Measurements from ENCODE around the gene ATP11A.

DNA sequence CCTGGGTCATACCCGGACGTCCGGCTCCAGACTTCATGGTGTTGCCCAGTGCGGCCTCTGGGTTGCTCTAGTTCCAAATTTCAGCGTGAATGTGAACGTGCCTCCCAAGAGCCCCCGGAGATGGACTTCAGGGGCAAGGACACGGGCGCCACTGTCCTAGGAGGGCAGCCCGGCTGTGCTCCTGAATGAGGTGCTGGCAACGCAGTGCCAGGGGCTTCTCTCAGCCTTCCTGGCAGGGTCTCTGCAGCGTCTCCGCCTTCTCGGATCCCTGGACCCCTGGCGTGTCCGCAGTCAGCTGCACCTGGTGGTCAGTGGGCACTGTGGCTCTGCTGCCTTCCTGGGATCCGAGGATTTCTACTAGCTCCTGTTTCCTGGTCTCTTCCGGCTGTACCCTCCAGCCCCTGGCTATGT is 177.5 kb downstream of the ATP11A start:
- TF ChIP-seq RFX1 (IDR thresholded peaks at IDR 0.05) (no peak), ZSCAN32 (CRISPR knock-in tag; IDR thresholded peaks at IDR 0.05) (no peak), JUN (IDR thresholded peaks at IDR 0.05; ENCODE audit: borderline replicate concordance, low read depth, low read length) (no peak), JUN (CRISPR knock-in tag; IDR thresholded peaks at IDR 0.05; ENCODE audit: borderline replicate concordance) (no peak), KLF13 (tag; IDR thresholded peaks at IDR 0.05; ENCODE audit: borderline replicate concordance, low read depth) (no peak), FOXA1 (IDR thresholded peaks at IDR 0.05; ENCODE audit: borderline replicate concordance) (no peak), PRPF4 (IDR thresholded peaks at IDR 0.05; ENCODE audit: insufficient read depth, low read depth, low read length, poor library complexity, severe bottlenecking) (no peak), TSHZ1 (CRISPR knock-in tag; IDR thresholded peaks at IDR 0.05) (no peak)
- TF ChIP-seq, protein P1, sequence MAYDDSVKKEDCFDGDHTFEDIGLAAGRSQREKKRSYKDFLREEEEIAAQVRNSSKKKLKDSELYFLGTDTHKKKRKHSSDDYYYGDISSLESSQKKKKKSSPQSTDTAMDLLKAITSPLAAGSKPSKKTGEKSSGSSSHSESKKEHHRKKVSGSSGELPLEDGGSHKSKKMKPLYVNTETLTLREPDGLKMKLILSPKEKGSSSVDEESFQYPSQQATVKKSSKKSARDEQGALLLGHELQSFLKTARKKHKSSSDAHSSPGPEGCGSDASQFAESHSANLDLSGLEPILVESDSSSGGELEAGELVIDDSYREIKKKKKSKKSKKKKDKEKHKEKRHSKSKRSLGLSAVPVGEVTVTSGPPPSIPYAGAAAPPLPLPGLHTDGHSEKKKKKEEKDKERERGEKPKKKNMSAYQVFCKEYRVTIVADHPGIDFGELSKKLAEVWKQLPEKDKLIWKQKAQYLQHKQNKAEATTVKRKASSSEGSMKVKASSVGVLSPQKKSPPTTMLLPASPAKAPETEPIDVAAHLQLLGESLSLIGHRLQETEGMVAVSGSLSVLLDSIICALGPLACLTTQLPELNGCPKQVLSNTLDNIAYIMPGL (CRISPR knock-in tag; IDR thresholded peaks at IDR 0.05) = no peak
